ENCODE data around the gene HSPA2. TPM values are rescaled to one million over a fixed set of nuclear protein-coding genes. Genes with fewer than 3 reads are reported as not detected.

The HSPA2 gene
- total RNA-seq, 1 donor from 2014 or later: 11.4 TPM

DNA sequence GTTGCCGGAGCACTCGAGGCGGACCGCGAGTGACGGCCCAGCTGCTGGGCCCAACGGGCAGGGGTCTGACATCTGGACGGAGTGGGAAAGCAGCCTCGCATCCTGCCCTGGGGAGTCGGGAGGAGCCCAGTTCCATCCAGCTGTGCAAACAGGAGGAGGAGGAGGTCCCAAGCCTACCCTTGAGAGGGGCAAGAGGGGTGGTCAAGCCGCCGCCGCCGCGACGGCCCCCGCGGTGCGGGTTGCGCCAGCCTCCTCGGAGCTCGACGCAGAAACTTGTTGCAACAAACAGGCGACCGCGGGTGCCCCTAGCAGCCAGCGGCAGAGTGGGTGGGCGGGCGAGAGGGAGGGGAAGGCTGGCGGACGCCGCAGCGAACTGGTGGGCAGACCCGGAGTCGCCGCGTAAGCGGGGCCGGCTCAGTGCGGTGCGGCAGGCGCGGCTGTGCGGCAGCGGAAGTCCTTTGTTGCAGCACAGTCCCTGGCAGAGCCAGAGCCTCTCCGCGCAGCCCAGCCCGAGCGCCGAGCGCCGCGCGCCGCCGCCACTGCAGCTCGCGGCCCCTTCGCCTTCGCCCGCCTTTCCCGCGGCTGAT, 36.1 kb upstream of the HSPA2 start, which contains the start of gene ZBTB1:
TSS of gene ZBTB1 (plus strand) at position 461 of the 587 bp plus-strand sequence. CDS start 16,735 bp downstream, outside the sequence.
- H3K9me3 ChIP-seq: no peaks in the 10 kb centered on the region
- peak within 1 kb of the TSS; percentile 78 for H3K4me3 ChIP-seq
- no peaks in the 10 kb centered on the region for H3K36me3 ChIP-seq
- peak within 1 kb of the TSS; percentile 99 for H3K27ac ChIP-seq
- peaks cover 61% of the 10 kb centered on the region for H3K4me1 ChIP-seq
- intact Hi-C loops (cut with DNase I): no loop called here
- peak; percentile 79 to 84 for ATAC-seq
- no peaks in the 10 kb centered on the region for H3K27me3 ChIP-seq (ENCODE audit: low read depth)
- no peak for TF ChIP-seq CTCF (IDR thresholded peaks at IDR 0.05)
- DNase-seq: peak; percentile 94

GRCh38 chr14:64504897-64505794, 35.4 kb upstream of the HSPA2 start:
- H3K36me3 ChIP-seq: no peaks in the 10 kb centered on the region
- H3K9me3 ChIP-seq: no peaks in the 10 kb centered on the region
- intact Hi-C loops (cut with DNase I): no loop called here
- H3K4me1 ChIP-seq: peaks cover 64% of the 10 kb centered on the region
- ATAC-seq (peak; percentile 70 to 74), DNase-seq (peak; percentile 94)
- peak overlapping the region; percentile 99 for H3K27ac ChIP-seq
- TF ChIP-seq CTCF (IDR thresholded peaks at IDR 0.05): no peak
- peak overlapping the region; percentile 78 for H3K4me3 ChIP-seq
- no peaks in the 10 kb centered on the region for H3K27me3 ChIP-seq (ENCODE audit: low read depth)

GRCh38 chr14:64506721-64507120, 33.8 kb upstream of the HSPA2 start:
- no peaks in the 10 kb centered on the region for H3K36me3 ChIP-seq
- no peaks in the 10 kb centered on the region for H3K9me3 ChIP-seq
- ATAC-seq (no peak), DNase-seq (no peak)
- H3K27me3 ChIP-seq (ENCODE audit: low read depth): no peaks in the 10 kb centered on the region
- H3K4me1 ChIP-seq: peaks cover 68% of the 10 kb centered on the region
- peak overlapping the region; percentile 78 for H3K4me3 ChIP-seq
- H3K27ac ChIP-seq: peak overlapping the region; percentile 37
- TF ChIP-seq CTCF (IDR thresholded peaks at IDR 0.05): no peak
- intact Hi-C loops (cut with DNase I): no loop called here

DNA sequence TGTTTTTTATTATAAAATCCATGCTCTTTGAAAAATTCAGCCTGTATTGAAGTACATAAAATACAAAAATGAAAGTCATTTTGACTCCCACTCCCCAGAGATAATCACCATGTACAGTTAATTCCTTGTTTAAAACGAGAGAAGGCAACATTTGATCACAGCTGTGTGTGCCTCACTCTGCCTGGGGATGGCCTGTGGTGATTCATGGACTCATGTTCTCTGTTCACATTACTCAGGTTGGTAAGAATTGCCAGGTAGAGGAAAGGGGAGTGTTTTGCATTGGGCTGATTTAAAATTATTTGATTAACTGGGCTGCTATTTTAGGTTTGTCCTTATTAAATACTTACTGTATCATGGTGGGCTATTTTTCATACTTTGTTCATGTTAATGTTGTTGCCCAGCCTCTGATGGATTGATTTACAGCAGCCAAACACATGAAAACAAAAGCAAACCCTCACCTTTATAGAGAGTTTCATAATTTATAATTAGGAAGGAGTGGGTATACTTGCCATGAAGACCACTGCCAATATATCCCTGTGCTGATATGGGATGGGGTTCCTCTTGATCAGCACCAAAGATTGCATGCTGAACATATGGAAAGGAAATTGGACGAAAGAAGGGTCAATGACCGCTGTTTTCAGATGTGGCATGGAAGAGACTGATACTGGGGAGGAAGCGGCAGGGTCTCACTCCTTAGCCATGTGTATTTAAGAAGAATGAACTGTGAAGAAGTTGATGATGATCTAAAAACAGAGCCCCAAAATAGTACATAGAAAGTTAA, 33.0 kb upstream of the HSPA2 start:
- no peaks in the 10 kb centered on the region for H3K36me3 ChIP-seq
- no peak overlapping the region for H3K27ac ChIP-seq
- no peaks in the 10 kb centered on the region for H3K27me3 ChIP-seq (ENCODE audit: low read depth)
- H3K4me1 ChIP-seq: peaks cover 66% of the 10 kb centered on the region
- intact Hi-C loops (cut with DNase I): no loop called here
- H3K4me3 ChIP-seq: no peak overlapping the region
- ATAC-seq (no peak), DNase-seq (no peak)
- TF ChIP-seq CTCF (IDR thresholded peaks at IDR 0.05): no peak
- no peaks in the 10 kb centered on the region for H3K9me3 ChIP-seq

DNA sequence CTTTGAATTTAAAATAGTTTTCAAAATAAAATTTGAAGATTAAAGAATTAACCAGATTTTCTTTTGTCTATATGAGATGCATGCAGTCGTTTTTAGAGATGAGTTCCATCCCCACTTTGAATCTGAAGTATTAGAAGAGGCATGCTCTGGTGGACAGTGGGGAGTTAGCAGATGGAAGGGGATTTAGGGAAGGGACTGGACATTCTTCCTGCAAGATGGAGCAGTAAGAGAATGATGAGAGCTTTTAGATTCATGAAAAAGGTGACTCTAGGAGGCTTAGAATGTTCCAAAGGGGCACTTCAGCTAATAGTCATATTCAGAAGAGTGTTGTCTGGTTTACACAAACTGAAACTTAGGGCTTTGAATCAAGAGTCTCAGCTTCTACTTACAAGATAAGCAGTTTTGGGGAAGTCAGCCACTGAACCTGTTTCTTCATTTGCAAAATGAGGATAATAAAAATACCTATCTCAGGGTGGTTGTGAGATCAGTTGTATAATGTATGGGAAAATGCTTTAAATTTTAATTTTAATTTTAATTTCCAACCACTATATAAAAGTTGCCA, 32.2 kb upstream of the HSPA2 start:
- no peak overlapping the region for H3K27ac ChIP-seq
- H3K27me3 ChIP-seq (ENCODE audit: low read depth): no peaks in the 10 kb centered on the region
- H3K4me1 ChIP-seq: peaks cover 67% of the 10 kb centered on the region
- no peaks in the 10 kb centered on the region for H3K36me3 ChIP-seq
- no peak overlapping the region for H3K4me3 ChIP-seq
- TF ChIP-seq CTCF (IDR thresholded peaks at IDR 0.05): no peak
- no peak for ATAC-seq
- intact Hi-C loops (cut with DNase I): no loop called here
- DNase-seq: no peak
- H3K9me3 ChIP-seq: no peaks in the 10 kb centered on the region
